Ramos (cell line): ENCODE data around the gene ALOX12.
"Not testable (repeated sequence)": the region's sequence is repeated elsewhere in the genome, so short reads cannot be mapped to it uniquely, and the experiment has no call there.

ENCODE experiments used
- in situ Hi-C: fragments of 300-500 bp; cut with MboI; formaldehyde crosslinking; loops from one replicate; pipeline ENCODE4 v1.14.3; 2022; ENCODE audit warnings: low sequenced_read_pairs; ENCODE audit not compliant: unreplicated experiment

ALOX12 gene

GRCh38 chr17:7041607-7042500, 46.0 kb downstream of the ALOX12 start:
- in situ Hi-C loops: no loop called here

DNA sequence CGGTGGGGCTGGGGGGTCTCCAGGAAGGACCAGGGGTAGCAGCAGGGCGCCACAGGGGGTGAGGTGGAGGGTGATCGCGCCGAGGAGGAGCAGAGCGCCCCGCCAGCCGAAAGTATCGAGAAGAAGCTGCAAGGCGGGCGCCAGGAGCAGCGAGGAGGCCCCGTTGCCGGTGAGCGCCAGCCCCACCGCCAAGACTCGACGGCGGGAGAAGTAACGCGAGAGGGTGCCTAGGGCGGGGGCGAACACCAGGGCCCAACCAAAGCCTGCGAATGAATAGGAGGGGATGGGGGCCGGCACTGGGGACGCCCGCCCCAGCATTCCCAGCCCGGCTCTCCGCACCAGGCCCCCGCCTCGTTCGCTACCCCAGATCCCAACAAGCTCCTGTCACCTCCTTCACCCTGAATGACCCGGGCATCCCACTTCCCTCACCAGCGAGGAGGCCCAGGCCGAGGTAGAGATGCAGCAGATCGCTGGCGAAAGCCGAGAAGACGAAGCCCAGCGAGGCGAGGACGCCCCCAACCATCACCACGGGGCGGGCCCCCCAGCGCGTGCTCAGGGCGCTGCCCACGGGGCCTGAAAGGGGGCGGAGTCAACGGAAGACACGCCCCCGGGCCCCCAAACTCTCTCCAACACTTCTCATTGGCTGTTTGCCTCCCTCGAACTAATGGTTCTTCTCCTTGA, 46.8 kb downstream of the ALOX12 start:
- in situ Hi-C loops: no loop called here

DNA sequence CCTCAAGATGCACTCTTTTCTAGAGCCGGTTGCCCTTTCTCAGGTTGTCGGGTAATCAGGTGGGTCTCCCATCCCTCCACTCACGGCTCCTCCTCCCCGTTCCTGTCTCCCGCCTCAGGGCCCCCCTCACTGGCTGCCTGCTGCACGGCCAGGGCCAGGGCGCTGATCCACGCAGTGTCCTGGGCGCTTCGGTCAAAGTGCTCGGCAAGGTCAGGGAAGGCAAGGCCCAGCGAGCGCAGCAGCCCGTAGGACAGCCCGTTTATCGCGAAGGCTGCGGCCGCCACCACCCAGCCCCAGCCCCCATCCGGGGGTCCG, 47.3 kb downstream of the ALOX12 start:
- in situ Hi-C loops: no loop called here

DNA sequence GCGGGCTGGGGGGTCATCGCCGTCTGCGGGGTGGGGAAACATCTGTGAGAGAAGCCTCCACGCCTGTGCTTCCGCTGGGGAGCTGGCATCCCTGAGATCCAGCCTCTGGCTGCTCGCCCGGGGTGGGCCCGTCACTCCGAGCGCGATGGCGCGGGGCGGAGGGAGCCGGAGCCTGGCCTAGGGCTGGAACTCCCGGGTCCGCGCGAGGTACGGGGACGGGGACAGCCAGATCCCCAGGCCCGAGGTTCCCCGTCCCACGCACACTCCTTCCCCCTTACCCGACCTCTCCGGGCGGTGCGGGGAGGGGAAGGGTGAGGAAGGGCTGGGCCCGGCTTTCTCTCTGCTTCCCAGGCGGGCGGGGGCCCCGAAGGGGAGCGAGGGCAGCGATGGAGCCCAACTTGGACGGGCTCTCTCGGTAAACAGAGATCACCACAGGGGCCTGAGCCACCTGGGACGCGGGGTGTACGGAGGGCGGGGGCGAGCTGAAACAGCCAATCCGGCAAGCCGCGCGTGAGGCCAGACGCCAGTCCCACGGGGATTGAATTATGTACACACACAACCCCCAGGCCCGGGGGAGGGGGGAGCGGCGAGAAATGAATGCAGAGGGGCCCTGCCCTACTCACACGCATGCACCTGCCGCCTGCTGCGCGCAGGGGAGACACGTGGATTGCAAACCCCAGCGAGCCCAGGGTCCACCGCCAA, 47.8 kb downstream of the ALOX12 start, which contains the start of gene SLC16A11:
TSS of gene SLC16A11 (minus strand) at position 596 of the 702 bp plus-strand sequence. CDS start at position 17, 579 bp downstream.
- in situ Hi-C loops: no loop called here

GRCh38 chr17:7045492-7046126, 49.8 kb downstream of the ALOX12 start:
- in situ Hi-C loops: no loop called here

DNA sequence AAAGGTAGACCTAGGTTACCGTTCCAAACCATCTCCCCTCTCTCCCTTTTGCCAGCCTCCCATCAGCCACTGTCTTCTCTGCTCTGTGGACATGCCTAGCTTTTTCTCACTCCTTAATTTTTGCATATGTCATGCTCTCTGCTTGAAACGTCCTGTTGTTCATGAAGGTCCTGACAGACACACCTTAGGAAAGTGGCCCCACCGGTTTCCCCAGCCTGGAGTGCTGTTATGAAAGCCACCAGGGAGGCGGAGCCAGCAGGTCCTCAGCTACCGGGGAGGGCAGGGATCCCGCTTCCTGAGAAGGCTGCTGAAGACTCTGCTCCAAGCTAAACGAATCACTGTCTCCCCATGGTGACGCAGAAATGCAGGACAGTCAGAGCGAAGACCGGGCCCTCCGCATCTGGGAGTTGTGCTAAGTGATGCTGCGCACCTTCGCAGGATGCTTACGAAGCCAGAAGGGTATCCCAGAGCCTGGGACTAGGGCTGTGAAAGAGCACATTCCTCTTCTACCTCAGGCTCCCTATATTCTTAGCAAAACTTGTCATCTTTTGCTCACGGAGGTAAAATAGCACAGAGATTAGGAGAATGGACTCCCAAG, 50.4 kb downstream of the ALOX12 start:
- in situ Hi-C loops: no loop called here

DNA sequence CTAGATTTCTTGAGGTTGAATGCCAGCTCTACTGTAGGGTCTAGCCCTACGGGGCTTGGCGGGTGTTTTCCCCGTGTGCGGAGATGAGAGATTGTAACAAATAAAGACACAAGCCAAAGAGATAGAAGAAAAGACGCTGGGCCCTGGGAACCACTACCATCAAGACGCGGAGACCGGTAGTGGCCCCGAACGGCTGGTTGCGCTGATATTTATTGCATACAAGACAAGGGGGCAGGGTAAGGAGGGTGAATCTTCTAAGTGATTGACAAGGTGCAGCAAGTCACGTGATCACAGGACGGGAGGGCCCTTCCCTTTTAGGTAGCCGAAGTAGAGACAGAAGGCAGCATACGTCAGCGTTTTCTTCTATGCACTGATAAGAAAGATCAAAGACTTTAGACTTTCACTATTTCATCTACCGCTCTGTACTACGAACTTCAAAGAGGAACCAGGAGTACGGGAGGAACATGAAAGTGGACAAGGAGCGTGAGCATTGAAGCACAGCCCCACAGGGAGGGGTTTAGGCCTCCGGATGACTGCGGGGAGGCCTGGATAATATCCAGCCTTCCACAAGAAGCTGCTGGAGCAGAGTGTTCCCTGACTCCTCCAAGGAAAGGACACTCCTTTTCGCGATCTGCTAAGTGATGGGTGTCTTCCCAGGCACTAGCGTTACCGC, 51.0 kb downstream of the ALOX12 start:
- in situ Hi-C loops: not testable (repeated sequence)

- in situ Hi-C loops: no loop called here
Measured at GRCh38 chr17:7047566-7047965, 51.7 kb downstream of the ALOX12 start.

GRCh38 chr17:7048968-7049367, 53.1 kb downstream of the ALOX12 start:
- in situ Hi-C loops: no loop called here

DNA sequence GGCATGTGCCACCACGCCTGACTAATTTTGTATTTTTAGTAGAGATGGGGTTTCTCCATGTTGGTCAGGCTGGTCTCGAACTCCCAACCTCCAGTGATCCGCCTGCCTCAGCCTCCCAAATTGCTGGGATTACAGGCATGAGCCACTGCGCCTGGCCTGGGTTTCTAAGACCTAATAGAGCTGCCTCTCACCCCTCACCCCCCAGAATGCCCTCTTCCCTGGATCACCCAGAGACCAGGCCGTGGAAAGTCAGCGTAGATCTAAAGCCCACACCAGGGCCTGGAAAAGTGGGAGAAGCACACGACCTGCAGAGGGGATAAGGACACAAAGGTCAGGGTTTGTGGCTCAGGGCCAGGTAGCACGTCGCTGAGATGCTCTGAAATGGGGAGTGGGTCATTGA, 54.7 kb downstream of the ALOX12 start:
- in situ Hi-C loops: loop anchor here (5.0 kb wide), 1 partner anchor 92 kb away; no protein-coding TSS in a partner anchor

DNA sequence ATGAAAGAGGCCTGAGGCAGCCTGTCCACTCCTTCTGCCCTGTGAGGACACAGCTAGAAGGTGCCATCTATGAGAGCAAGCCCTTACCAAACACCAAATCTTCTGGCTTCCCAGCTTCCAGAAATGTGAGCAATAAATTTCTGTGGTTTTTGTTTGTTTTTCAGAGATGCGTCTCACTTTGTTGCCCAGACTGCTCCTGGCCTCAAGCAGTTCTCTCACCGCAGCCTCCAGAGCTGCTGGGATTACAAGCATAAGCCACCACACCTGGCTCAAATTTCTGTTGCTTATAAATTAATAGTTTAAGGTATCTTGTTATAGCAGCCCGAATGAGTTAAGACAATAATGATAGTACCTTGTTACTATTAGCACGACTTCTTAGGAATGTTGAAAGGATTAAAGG, 60.5 kb downstream of the ALOX12 start:
- in situ Hi-C loops: no loop called here

DNA sequence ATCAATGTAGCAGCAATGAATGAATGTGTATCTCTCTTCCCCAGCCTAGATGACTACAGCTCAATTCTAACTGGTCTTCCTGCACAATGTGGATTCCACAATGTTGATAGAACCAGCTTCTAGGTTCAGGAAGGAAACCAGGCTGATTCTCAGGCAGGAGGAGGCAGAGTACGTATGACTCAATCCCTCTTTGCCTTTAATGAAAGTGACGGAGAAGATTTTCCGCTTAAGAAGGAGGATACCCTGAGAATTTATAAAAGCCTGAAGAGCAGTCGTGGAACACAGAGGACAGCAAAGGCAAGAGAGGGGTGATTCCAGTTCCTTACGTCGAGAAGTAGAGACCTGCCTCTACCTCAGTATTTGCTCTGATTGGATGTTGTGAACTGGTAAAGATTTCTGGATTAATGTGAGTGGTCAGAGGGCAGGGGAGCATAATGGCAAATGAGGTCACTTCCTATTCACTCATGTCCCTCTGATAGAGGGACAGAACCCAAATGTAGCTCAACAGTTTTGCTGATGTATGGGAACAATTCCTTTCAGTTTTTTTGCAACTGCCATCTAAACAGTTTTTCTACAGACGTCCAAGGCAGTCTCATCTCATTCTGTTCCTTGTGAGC, 63.1 kb downstream of the ALOX12 start:
- in situ Hi-C loops: no loop called here
